A549 (cell line): ENCODE results near the gene C19orf25. TPM values are rescaled to one million over a fixed set of nuclear protein-coding genes. Genes with fewer than 3 reads are reported as not detected.

Experiments used
- ATAC-seq, 2 experiments: fragments of 200-7000 bp in 1 of 2; fragments of >200 bp in 1 of 2; cut with Nextera tagmentation in 1 of 2; cut with Tn5 transposase in 1 of 2; 3 replicates each; pipeline versions ENCODE4 v1.8.0 to v1.9.1; 2018 to 2020; ENCODE audit warnings: mild to moderate bottlenecking in 1 of 2, moderate library complexity in 1 of 2
- CTCF ChIA-PET: fragments of 300-600 bp; sonication (Branson Sonifier 250); formaldehyde crosslinking; extraction: SDS; loops from one replicate; lab custom pipeline; 2021; ENCODE audit warnings: antibody characterized with exemption, inconsistent platforms; lab: Yijun Ruan, JAX
- POLR2A ChIA-PET: fragments of 350-600 bp; formaldehyde crosslinking; extraction: SDS; loops from one replicate; lab custom pipeline; 2021; ENCODE audit warnings: antibody characterized with exemption, inconsistent platforms; lab: Yijun Ruan, JAX
- DNase-seq, 2 experiments: peaks; one replicate each; pipeline versions ENCODE4 v3.0.0 to v3.0.0-alpha.2; 2011 to 2016; ENCODE audit warnings: low read depth in 1 of 2, low spot score in 1 of 2
- FAIRE-seq: peaks from 2 replicates; lab custom pipeline; 2011; peaks lifted over from hg19 to GRCh38; lab: Jason Lieb, UNC
- H3K27ac ChIP-seq, 2 experiments: fragments of >200 bp; sonication (Bioruptor Twin); formaldehyde crosslinking; 3 replicates each; pipeline ENCODE4 v1.5.1; 2016 to 2017
- H3K4me1 ChIP-seq: fragments of >200 bp; sonication (Bioruptor Twin); formaldehyde crosslinking; 3 replicates; pipeline ENCODE4 v1.6.1; 2016
- H3K4me2 ChIP-seq: fragments of >200 bp; sonication (Bioruptor Twin); formaldehyde crosslinking; 3 replicates; pipeline ENCODE4 v1.6.1; 2016
- H3K4me3 ChIP-seq: fragments of >200 bp; sonication (Bioruptor Twin); formaldehyde crosslinking; 3 replicates; pipeline ENCODE4 v1.5.1; 2016
- H3K9me3 ChIP-seq: fragments of >200 bp; sonication (Bioruptor Twin); formaldehyde crosslinking; 3 replicates; pipeline ENCODE4 v1.6.1; 2016
- CBX2 ChIP-seq: fragments of 200-600 bp; sonication (generic); IDR thresholded peaks from 2 replicates; pipeline ENCODE4 v1.6.1; 2016; ENCODE audit warnings: low read depth, mild to moderate bottlenecking, borderline replicate concordance
- CEBPB ChIP-seq, 2 experiments: fragments of >200 bp in 1 of 2; sonication (Bioruptor Twin) in 1 of 2; formaldehyde crosslinking in 1 of 2; IDR thresholded peaks; 2 replicates each; pipeline ENCODE4 v1.6.1; 2012 to 2016
- ELK1 ChIP-seq: fragments of 150-350 bp; IDR thresholded peaks from 2 replicates; pipeline ENCODE4 v1.6.1; 2014; ENCODE audit warnings: low read depth, mild to moderate bottlenecking, low read length
- GATA3 ChIP-seq: IDR thresholded peaks from 2 replicates; pipeline ENCODE4 v1.6.1; 2012; ENCODE audit warnings: borderline replicate concordance
- HOXA7 ChIP-seq: fragments of 250-450 bp; sonication (Bioruptor Pico); IDR thresholded peaks from 2 replicates; pipeline ENCODE4 v1.5.0; 2020; ENCODE audit warnings: mild to moderate bottlenecking, moderate library complexity
- MAFK ChIP-seq: fragments of 450-650 bp; IDR thresholded peaks from 2 replicates; pipeline ENCODE4 v1.6.1; 2014; ENCODE audit not compliant: partially characterized antibody
- MAX ChIP-seq: IDR thresholded peaks from 2 replicates; pipeline ENCODE4 v1.6.1; 2012
- NR3C1 ChIP-seq: fragments of >200 bp; sonication (Bioruptor Twin); formaldehyde crosslinking; IDR thresholded peaks from 3 replicates; pipeline ENCODE4 v1.6.1; 2017
- POLR2AphosphoS2 ChIP-seq: conservative IDR thresholded peaks from 2 replicates; pipeline ENCODE4 v1.6.1; 2012; ENCODE audit warnings: low read length, improper control_type of control experiment, inconsistent platforms
- RAD21 ChIP-seq, 2 experiments: fragments of >200 bp in 1 of 2; sonication (Bioruptor Twin) in 1 of 2; formaldehyde crosslinking in 1 of 2; IDR thresholded peaks in 1 of 2; conservative IDR thresholded peaks in 1 of 2; 2 replicates in 1 of 2; 3 replicates in 1 of 2; pipeline ENCODE4 v1.6.1; 2012 to 2018; ENCODE audit warnings: inconsistent platforms in 1 of 2
- RNF2 ChIP-seq: fragments of 200-600 bp; sonication (generic); IDR thresholded peaks from 2 replicates; pipeline ENCODE4 v1.6.1; 2016; ENCODE audit warnings: low read depth, mild to moderate bottlenecking, antibody characterized with exemption, moderate library complexity, borderline replicate concordance
- SMC3 ChIP-seq: fragments of >200 bp; sonication (Bioruptor Twin); formaldehyde crosslinking; IDR thresholded peaks from 3 replicates; pipeline ENCODE4 v1.6.1; 2018; ENCODE audit warnings: inconsistent platforms
- WGBS: methylation state at CpG from one replicate; pipeline ENCODE4 v1.1.6; 2017; ENCODE audit errors: missing lambda C conversion rate; 5-methylcytosine and 5-hydroxymethylcytosine counted together
- polyA plus RNA-seq, 4 experiments: library from polyadenylated mRNA; depleted of rRNA in 3 of 4; stranded (reverse); fragments of >200 nt; fragmentation: RNase III in 1 of 4; extraction: RNeasy Plus Mini Kit Qiagen cat#74134 plus additional on column Dnase treatment in 1 of 4; gene quantifications; 2 replicates in 3 of 4; 3 replicates in 1 of 4; pipeline ENCODE4 v1.2.3, GENCODE V29; 2011 to 2017

The C19orf25 gene
- polyA plus RNA-seq, 2 of the 4 experiments (the other 2 are of a cell fraction) = 8.2 to 20.7 TPM

DNA sequence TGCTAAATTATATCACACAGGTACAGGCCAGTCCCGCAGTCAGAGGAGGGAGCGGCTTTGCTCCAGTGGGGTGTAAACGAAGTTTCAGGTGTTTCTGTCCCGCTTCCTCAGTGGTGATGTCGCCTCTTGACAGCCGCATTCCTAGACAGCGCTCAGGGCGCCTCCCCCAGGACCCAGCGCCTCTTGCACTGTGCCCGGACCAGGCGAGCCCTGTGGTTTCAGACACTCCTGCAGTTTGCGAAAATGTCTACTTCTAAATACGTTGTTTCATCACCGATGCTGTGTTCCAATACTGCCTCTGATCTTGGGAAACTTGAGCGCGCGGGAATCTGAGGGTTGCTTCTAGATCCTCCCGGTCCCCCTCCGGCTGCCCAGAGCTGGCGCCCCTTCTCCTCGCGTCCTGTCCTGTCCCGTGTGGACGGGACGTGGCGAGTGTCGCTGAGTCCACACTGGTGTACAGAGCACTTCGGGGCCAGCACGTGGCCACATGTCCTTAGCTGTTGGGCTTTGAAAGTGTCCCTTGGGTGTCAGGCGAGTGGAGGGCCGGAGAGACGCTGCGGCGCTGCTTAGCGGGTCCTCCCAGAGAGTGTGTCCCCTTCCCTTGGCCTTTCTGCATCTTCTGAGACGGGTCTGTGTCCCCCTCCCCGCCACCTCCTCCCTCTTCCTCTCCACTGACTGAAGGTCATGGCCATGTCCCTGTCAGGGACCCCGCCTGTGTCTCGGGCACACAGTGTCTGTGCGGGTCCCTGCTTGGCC is 55.4 kb downstream of the C19orf25 start:
- POLR2A ChIA-PET = no interaction called here
- CTCF ChIA-PET = interaction anchor here (0.6 to 1.4 kb wide), 4 partner anchors 10 to 21 kb away, joined by 3 to 4 read pairs (median 3); no protein-coding TSS in a partner anchor
- no peaks in the 10 kb centered on the region for H3K4me1 ChIP-seq
- no peak overlapping the region for H3K4me2 ChIP-seq
- no peak overlapping the region for H3K4me3 ChIP-seq
- TF ChIP-seq HOXA7 (no peak), RNF2 (no peak), MAX (no peak), CBX2 (no peak), SMC3 (no peak), POLR2AphosphoS2 (no peak), GATA3 (no peak), MAFK (no peak), CEBPB (IDR thresholded peaks at IDR 0.05) (no peak), ELK1 (no peak), NR3C1 (no peak), RAD21 (conservative IDR thresholded peaks at IDR 0.05 in 1 of 2, IDR thresholded peaks at IDR 0.05 in 1 of 2) (no peak)
- 95% methylated on average over 39 of the region's 40 CpGs for WGBS
- DNase-seq = no peak
- no peak for ATAC-seq
- H3K9me3 ChIP-seq = no peaks in the 10 kb centered on the region
- FAIRE-seq = no peak
- no peak overlapping the region for H3K27ac ChIP-seq

Other genes starting within 250 kb of the C19orf25 start
- gene CBARP, start 241.2 kb downstream of the C19orf25 start, polyA plus RNA-seq (2011; rRNA removed) = 0.19 and 0.30 TPM in 2 replicates
- 1.7 to 2.0 TPM (median 1.9 TPM) in 3 replicates for gene CBARP, start 241.2 kb downstream of the C19orf25 start, polyA plus RNA-seq (2017; fragmentation: RNase III; extraction: RNeasy Plus Mini Kit Qiagen cat#74134 plus additional on column Dnase treatment)
- gene ATP5F1D, start 237.5 kb downstream of the C19orf25 start, polyA plus RNA-seq (2011; rRNA removed) = 18.5 and 28.7 TPM in 2 replicates
- 96.9 to 101 TPM (median 99.7 TPM) in 3 replicates for gene ATP5F1D, start 237.5 kb downstream of the C19orf25 start, polyA plus RNA-seq (2017; fragmentation: RNase III; extraction: RNeasy Plus Mini Kit Qiagen cat#74134 plus additional on column Dnase treatment)
- 9.1 and 11.8 TPM in 2 replicates for gene MIDN, start 230.6 kb downstream of the C19orf25 start, polyA plus RNA-seq (2011; rRNA removed)
- gene MIDN, start 230.6 kb downstream of the C19orf25 start, polyA plus RNA-seq (2017; fragmentation: RNase III; extraction: RNeasy Plus Mini Kit Qiagen cat#74134 plus additional on column Dnase treatment) = 27.7 to 33.4 TPM (median 31.4 TPM) in 3 replicates
- gene CIRBP, start 209.9 kb downstream of the C19orf25 start, polyA plus RNA-seq (2011; rRNA removed) = 92.4 and 151 TPM in 2 replicates
- 178 to 201 TPM (median 189 TPM) in 3 replicates for gene CIRBP, start 209.9 kb downstream of the C19orf25 start, polyA plus RNA-seq (2017; fragmentation: RNase III; extraction: RNeasy Plus Mini Kit Qiagen cat#74134 plus additional on column Dnase treatment)
- 22.7 and 24.8 TPM in 2 replicates for gene FAM174C, start 203.7 kb downstream of the C19orf25 start, polyA plus RNA-seq (2011; rRNA removed)
- 35.6 to 37.6 TPM (median 37.1 TPM) in 3 replicates for gene FAM174C, start 203.7 kb downstream of the C19orf25 start, polyA plus RNA-seq (2017; fragmentation: RNase III; extraction: RNeasy Plus Mini Kit Qiagen cat#74134 plus additional on column Dnase treatment)
- 0.16 and 0.24 TPM in 2 replicates for gene EFNA2, start 193.3 kb downstream of the C19orf25 start, polyA plus RNA-seq (2011; rRNA removed)
- gene EFNA2, start 193.3 kb downstream of the C19orf25 start, polyA plus RNA-seq (2017; fragmentation: RNase III; extraction: RNeasy Plus Mini Kit Qiagen cat#74134 plus additional on column Dnase treatment) = 0.84 to 1.3 TPM (median 1.2 TPM) in 3 replicates
- gene NDUFS7, start 95.3 kb downstream of the C19orf25 start, polyA plus RNA-seq (2011; rRNA removed) = 18.6 and 19.3 TPM in 2 replicates
- 68.4 to 72.8 TPM (median 68.9 TPM) in 3 replicates for gene NDUFS7, start 95.3 kb downstream of the C19orf25 start, polyA plus RNA-seq (2017; fragmentation: RNase III; extraction: RNeasy Plus Mini Kit Qiagen cat#74134 plus additional on column Dnase treatment)
- gene GAMT, start 77.7 kb downstream of the C19orf25 start, polyA plus RNA-seq (2011; rRNA removed) = 11.3 and 13.6 TPM in 2 replicates
- gene GAMT, start 77.7 kb downstream of the C19orf25 start, polyA plus RNA-seq (2017; fragmentation: RNase III; extraction: RNeasy Plus Mini Kit Qiagen cat#74134 plus additional on column Dnase treatment) = 24.7 to 26.0 TPM (median 25.7 TPM) in 3 replicates
- gene DAZAP1, start 71.6 kb downstream of the C19orf25 start, polyA plus RNA-seq (2011; rRNA removed) = 47.8 and 58.9 TPM in 2 replicates
- 86.3 to 87.7 TPM (median 86.5 TPM) in 3 replicates for gene DAZAP1, start 71.6 kb downstream of the C19orf25 start, polyA plus RNA-seq (2017; fragmentation: RNase III; extraction: RNeasy Plus Mini Kit Qiagen cat#74134 plus additional on column Dnase treatment)
- 485 and 525 TPM in 2 replicates for gene RPS15, start 40.8 kb downstream of the C19orf25 start, polyA plus RNA-seq (2011; rRNA removed)
- gene RPS15, start 40.8 kb downstream of the C19orf25 start, polyA plus RNA-seq (2017; fragmentation: RNase III; extraction: RNeasy Plus Mini Kit Qiagen cat#74134 plus additional on column Dnase treatment) = 1,370 to 1,458 TPM (median 1,378 TPM) in 3 replicates
- gene APC2, start 29.1 kb downstream of the C19orf25 start, polyA plus RNA-seq (2011; rRNA removed) = 0.32 and 0.36 TPM in 2 replicates
- gene APC2, start 29.1 kb downstream of the C19orf25 start, polyA plus RNA-seq (2017; fragmentation: RNase III; extraction: RNeasy Plus Mini Kit Qiagen cat#74134 plus additional on column Dnase treatment) = 1.3 to 1.6 TPM (median 1.6 TPM) in 3 replicates
- gene PCSK4, start 11.1 kb upstream of the C19orf25 start, polyA plus RNA-seq (2011; rRNA removed) = 0.76 and 1.0 TPM in 2 replicates
- gene PCSK4, start 11.1 kb upstream of the C19orf25 start, polyA plus RNA-seq (2017; fragmentation: RNase III; extraction: RNeasy Plus Mini Kit Qiagen cat#74134 plus additional on column Dnase treatment) = 1.2 to 3.7 TPM (median 2.1 TPM) in 3 replicates
- gene REEP6, start 12.0 kb upstream of the C19orf25 start, polyA plus RNA-seq (2011; rRNA removed) = 1.5 and 1.8 TPM in 2 replicates
- gene REEP6, start 12.0 kb upstream of the C19orf25 start, polyA plus RNA-seq (2017; fragmentation: RNase III; extraction: RNeasy Plus Mini Kit Qiagen cat#74134 plus additional on column Dnase treatment) = 3.6 to 4.8 TPM (median 4.3 TPM) in 3 replicates
- gene ADAMTSL5, start 33.8 kb upstream of the C19orf25 start, polyA plus RNA-seq (2011; rRNA removed) = 1.4 and 2.3 TPM in 2 replicates
- 3.0 to 4.1 TPM (median 3.1 TPM) in 3 replicates for gene ADAMTSL5, start 33.8 kb upstream of the C19orf25 start, polyA plus RNA-seq (2017; fragmentation: RNase III; extraction: RNeasy Plus Mini Kit Qiagen cat#74134 plus additional on column Dnase treatment)
- not detected in 2 replicates for gene PLK5, start 44.9 kb upstream of the C19orf25 start, polyA plus RNA-seq (2011; rRNA removed)
- gene PLK5, start 44.9 kb upstream of the C19orf25 start, polyA plus RNA-seq (2017; fragmentation: RNase III; extraction: RNeasy Plus Mini Kit Qiagen cat#74134 plus additional on column Dnase treatment) = not detected in 3 replicates
- gene MEX3D, start 89.1 kb upstream of the C19orf25 start, polyA plus RNA-seq (2011; rRNA removed) = 1.4 and 2.1 TPM in 2 replicates
- 6.6 to 7.5 TPM (median 7.1 TPM) in 3 replicates for gene MEX3D, start 89.1 kb upstream of the C19orf25 start, polyA plus RNA-seq (2017; fragmentation: RNase III; extraction: RNeasy Plus Mini Kit Qiagen cat#74134 plus additional on column Dnase treatment)
- gene MBD3, start 113.7 kb upstream of the C19orf25 start, polyA plus RNA-seq (2011; rRNA removed) = 22.7 and 23.3 TPM in 2 replicates
- 35.1 to 41.4 TPM (median 39.2 TPM) in 3 replicates for gene MBD3, start 113.7 kb upstream of the C19orf25 start, polyA plus RNA-seq (2017; fragmentation: RNase III; extraction: RNeasy Plus Mini Kit Qiagen cat#74134 plus additional on column Dnase treatment)
- 111 and 136 TPM in 2 replicates for gene UQCR11, start 126.2 kb upstream of the C19orf25 start, polyA plus RNA-seq (2011; rRNA removed)
- gene UQCR11, start 126.2 kb upstream of the C19orf25 start, polyA plus RNA-seq (2017; fragmentation: RNase III; extraction: RNeasy Plus Mini Kit Qiagen cat#74134 plus additional on column Dnase treatment) = 152 to 167 TPM (median 159 TPM) in 3 replicates
- 21.3 and 25.6 TPM in 2 replicates for gene TCF3, start 173.4 kb upstream of the C19orf25 start, polyA plus RNA-seq (2011; rRNA removed)
- 49.5 to 55.9 TPM (median 52.6 TPM) in 3 replicates for gene TCF3, start 173.4 kb upstream of the C19orf25 start, polyA plus RNA-seq (2017; fragmentation: RNase III; extraction: RNeasy Plus Mini Kit Qiagen cat#74134 plus additional on column Dnase treatment)